Pancreas (tissue), 10 donors: ENCODE data around the gene THNSL1. TPM values are rescaled to one million over a fixed set of nuclear protein-coding genes. Genes with fewer than 3 reads are reported as not detected.

Source experiments
- ATAC-seq, 4 donors: fragments of 200-7000 bp; cut with Tn5 transposase; one replicate each; pipeline versions ENCODE4 v1.8.0 to v1.9.1; 2020; ENCODE audit warnings: mild to moderate bottlenecking in 4 of 4, moderate library complexity in 4 of 4
- DNase-seq, 6 donors: peaks; one replicate each; pipeline ENCODE4 v3.0.0-alpha.2; 2020
- FAIRE-seq: peaks from 2 replicates; lab custom pipeline; 2012; peaks lifted over from hg19 to GRCh38; lab: Jason Lieb, UNC
- H3K27ac ChIP-seq, 4 donors: fragments of 200-600 bp; sonication (generic); 1 replicate in 3 of 4; 2 replicates in 1 of 4; pipeline versions ENCODE4 v1.5.0 to v1.8.0; 2020
- H3K27me3 ChIP-seq, 4 donors: fragments of 200-600 bp; one replicate each; pipeline ENCODE4 v1.8.0; 2021
- H3K36me3 ChIP-seq, 3 donors: fragments of 200-600 bp; sonication (generic) in 1 of 3; one replicate each; pipeline versions ENCODE4 v1.5.0 to v1.8.0; 2020 to 2021
- H3K4me1 ChIP-seq, 3 donors: fragments of 200-600 bp; one replicate each; pipeline ENCODE4 v1.8.0; 2021
- H3K4me3 ChIP-seq, 4 donors: fragments of 200-600 bp; sonication (generic) in 2 of 4; one replicate each; pipeline versions ENCODE4 v1.5.0 to v1.8.0; 2020 to 2021
- H3K9me3 ChIP-seq, 4 donors: fragments of 200-600 bp; one replicate each; pipeline ENCODE4 v1.8.0; 2021
- WGBS, 2 donors: extraction: QIAGEN DNeasy Blood & Tissue Kit; methylation state at CpG; one replicate each; pipeline ENCODE4 v1.1.7; 2013; 5-methylcytosine and 5-hydroxymethylcytosine counted together
- intact Hi-C, 3 donors: fragments of 100-400 bp; cut with DNase I; formaldehyde crosslinking; loops; one replicate each; pipeline versions ENCODE4 v1.11.1 to v1.14.2; 2022
- polyA plus RNA-seq, 2 donors: library from polyadenylated mRNA; stranded (reverse); fragments of 200-250 nt; gene quantifications; one replicate each; pipeline ENCODE4 v1.2.3, GENCODE V29; 2013
- total RNA-seq, 6 donors: library from RNA; stranded (reverse); fragmentation: NEBNext Ultra II Directional in 4 of 6; extraction: Animal tissue kit (Norgen Biotek cat#: 25700) in 4 of 6; gene quantifications; one replicate each; pipeline versions ENCODE4 v1.2.1 to v1.2.4, GENCODE V29; 2021 to 2023
- TF ChIP-seq, protein P1 (sequence below), 4 donors: fragments of 200-600 bp; sonication (generic) in 3 of 4; IDR thresholded peaks; one replicate each; pipeline versions ENCODE4 v1.5.0 to v1.8.0; 2021; ENCODE audit warnings: antibody characterized with exemption in 4 of 4
- donor health status: healthy with polysubstance abuse.
- donor health status: DM: no; HTN: no; CAD: no; lungs with moderate emphysema.
- donor health status: DM: no; HTN: no; CAD: no.
- donor health status: control.
- donor health status: control.
- donor health status: Bipolar disorder and iron deficiency.
- donor health status: DM: yes; HTN: yes; CAD: no.
- donor health status: DM: no; HTN: no; CAD: no.
- donor health status: DM: no; HTN: no; CAD: no.
- donor health status: DM: yes; HTN: yes; CAD: no.

THNSL1 gene
- total and polyA plus RNA-seq, 8 donors, result 1.6 to 4.1 (median 2.9) TPM

GRCh38 chr10:25063157-25063556, 46.7 kb downstream of the THNSL1 start:
- WGBS, 2 donors, result 97 to 100% methylated on average over 1 of the region's 1 CpG
- Histone ChIP-seq H3K4me3 (no peak overlapping the region), H3K36me3 (no peaks in the 10 kb centered on the region), H3K4me1 (peaks cover 0 to 7% (median 0%) of the 10 kb centered on the region in 3 donors), H3K9me3 (no peaks in the 10 kb centered on the region), H3K27me3 (no peaks in the 10 kb centered on the region), H3K27ac (peak overlapping the region in 2 of 4 donors; percentile 77 to 95)
- intact Hi-C loops, result no loop called here
- TF ChIP-seq, protein P1, sequence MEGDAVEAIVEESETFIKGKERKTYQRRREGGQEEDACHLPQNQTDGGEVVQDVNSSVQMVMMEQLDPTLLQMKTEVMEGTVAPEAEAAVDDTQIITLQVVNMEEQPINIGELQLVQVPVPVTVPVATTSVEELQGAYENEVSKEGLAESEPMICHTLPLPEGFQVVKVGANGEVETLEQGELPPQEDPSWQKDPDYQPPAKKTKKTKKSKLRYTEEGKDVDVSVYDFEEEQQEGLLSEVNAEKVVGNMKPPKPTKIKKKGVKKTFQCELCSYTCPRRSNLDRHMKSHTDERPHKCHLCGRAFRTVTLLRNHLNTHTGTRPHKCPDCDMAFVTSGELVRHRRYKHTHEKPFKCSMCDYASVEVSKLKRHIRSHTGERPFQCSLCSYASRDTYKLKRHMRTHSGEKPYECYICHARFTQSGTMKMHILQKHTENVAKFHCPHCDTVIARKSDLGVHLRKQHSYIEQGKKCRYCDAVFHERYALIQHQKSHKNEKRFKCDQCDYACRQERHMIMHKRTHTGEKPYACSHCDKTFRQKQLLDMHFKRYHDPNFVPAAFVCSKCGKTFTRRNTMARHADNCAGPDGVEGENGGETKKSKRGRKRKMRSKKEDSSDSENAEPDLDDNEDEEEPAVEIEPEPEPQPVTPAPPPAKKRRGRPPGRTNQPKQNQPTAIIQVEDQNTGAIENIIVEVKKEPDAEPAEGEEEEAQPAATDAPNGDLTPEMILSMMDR (IDR thresholded peaks at IDR 0.05), result no peak
- FAIRE-seq (no peak), ATAC-seq (no peak), DNase-seq (no peak)

GRCh38 chr10:25063644-25064043, 47.2 kb downstream of the THNSL1 start:
- Histone ChIP-seq H3K4me3 (no peak overlapping the region), H3K36me3 (no peaks in the 10 kb centered on the region), H3K4me1 (peaks cover 0 to 7% (median 0%) of the 10 kb centered on the region in 3 donors), H3K27ac (no peak overlapping the region), H3K9me3 (no peaks in the 10 kb centered on the region), H3K27me3 (no peaks in the 10 kb centered on the region)
- WGBS, 2 donors, result 92 to 98% methylated on average over 8 of the region's 8 CpGs
- FAIRE-seq (no peak), ATAC-seq (no peak), DNase-seq (no peak)
- TF ChIP-seq, protein P1 (IDR thresholded peaks at IDR 0.05), result no peak
- intact Hi-C loops, result no loop called here

GRCh38 chr10:25064401-25064800, 48.0 kb downstream of the THNSL1 start:
- no peaks in the 10 kb centered on the region for H3K9me3 ChIP-seq
- ATAC-seq (no peak), DNase-seq (no peak), FAIRE-seq (no peak)
- 90 to 95% methylated on average over 2 of the region's 2 CpGs for WGBS, 2 donors
- no peaks in the 10 kb centered on the region for H3K27me3 ChIP-seq
- H3K4me3 ChIP-seq, result no peak overlapping the region
- intact Hi-C loops, result no loop called here
- TF ChIP-seq, protein P1 (IDR thresholded peaks at IDR 0.05), result no peak
- H3K4me1 ChIP-seq, result peaks cover 0 to 7% (median 0%) of the 10 kb centered on the region in 3 donors
- no peaks in the 10 kb centered on the region for H3K36me3 ChIP-seq
- H3K27ac ChIP-seq, result no peak overlapping the region

DNA sequence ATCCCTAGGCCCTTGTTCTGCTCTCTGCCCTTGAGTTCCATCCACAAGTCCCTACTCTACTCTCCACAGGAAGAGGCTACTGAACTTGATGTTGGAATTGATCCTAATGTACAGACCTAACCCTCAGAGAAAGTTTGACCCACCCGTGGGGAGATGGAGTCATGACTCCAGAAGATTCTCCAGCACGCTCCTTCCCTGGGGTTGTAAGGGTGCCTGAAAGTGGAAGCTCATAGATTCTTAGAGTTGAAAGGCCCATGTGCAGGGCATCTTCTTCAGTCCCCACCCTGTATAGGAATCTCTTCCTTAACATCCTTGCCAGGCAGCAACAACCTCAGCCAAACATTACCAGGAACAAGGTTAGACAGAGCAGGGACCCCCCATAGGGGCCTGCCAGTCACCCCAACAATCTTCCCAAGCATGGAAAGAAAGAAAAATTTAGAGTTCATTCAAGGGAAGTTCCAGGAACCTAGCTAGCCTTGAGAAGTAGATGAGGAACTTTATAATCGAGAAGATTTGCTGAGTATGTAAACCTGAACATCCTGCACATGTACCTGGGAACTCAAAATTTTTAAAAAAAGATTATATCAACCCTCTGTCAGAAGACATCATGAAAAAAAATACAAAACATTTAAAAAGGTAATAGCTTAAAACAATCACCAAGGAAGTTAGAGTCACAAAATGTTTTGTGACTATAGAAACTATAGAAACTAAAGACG, 49.5 kb downstream of the THNSL1 start:
- H3K36me3 ChIP-seq, result no peaks in the 10 kb centered on the region
- intact Hi-C loops, result no loop called here
- H3K4me3 ChIP-seq, result no peak overlapping the region
- no peaks in the 10 kb centered on the region for H3K27me3 ChIP-seq
- H3K27ac ChIP-seq, result no peak overlapping the region
- no peaks in the 10 kb centered on the region for H3K9me3 ChIP-seq
- no peak for ATAC-seq
- peaks cover 0 to 7% (median 0%) of the 10 kb centered on the region in 3 donors for H3K4me1 ChIP-seq
- TF ChIP-seq, protein P1 (IDR thresholded peaks at IDR 0.05), result no peak
- 88 to 92% methylated on average over 4 of the region's 4 CpGs for WGBS, 2 donors
- no peak for DNase-seq
- FAIRE-seq, result no peak
